HG03520 (cell line): Measurements from ENCODE around the gene PRELID2.
"Not testable (repeated sequence)": the region's sequence is repeated elsewhere in the genome, so short reads cannot be mapped to it uniquely, and the experiment has no call there.

ENCODE experiments used
- ATAC-seq: cut with Tn5 transposase; IDR thresholded peaks from one replicate; pipeline ENCODE4 v1.9.1; 2021; ENCODE audit warnings: mild to moderate bottlenecking, moderate library complexity; ENCODE audit not compliant: unreplicated experiment

The PRELID2 gene

GRCh38 chr5:145834917-145835847 lies at the start of gene PRELID2:
TSS of gene PRELID2 (minus strand) at chr5:145835342. CDS start at chr5:145835251, 91 bp downstream.
- ATAC-seq = peak; percentile 85

- ATAC-seq = no peak
These were observed 39.6 kb upstream of the PRELID2 start for GRCh38 chr5:145874765-145875164.

GRCh38 chr5:145872914-145873313 lies 37.8 kb upstream of the PRELID2 start, which contains the start of gene GRXCR2:
TSS of gene GRXCR2 (minus strand) at chr5:145873014. CDS start at chr5:145872968, 46 bp downstream.
- no peak for ATAC-seq

- ATAC-seq = no peak
These were observed 37.3 kb upstream of the PRELID2 start for GRCh38 chr5:145872486-145872885.

GRCh38 chr5:145869753-145870152 lies 34.6 kb upstream of the PRELID2 start:
- no peak for ATAC-seq

GRCh38 chr5:145867806-145868205 lies 32.7 kb upstream of the PRELID2 start:
- no peak for ATAC-seq

GRCh38 chr5:145864432-145864831 lies 29.3 kb upstream of the PRELID2 start:
- ATAC-seq = not testable (repeated sequence)

GRCh38 chr5:145863003-145863402 lies 27.9 kb upstream of the PRELID2 start:
- ATAC-seq = no peak

- peak; percentile 43 for ATAC-seq
These were observed 24.8 kb upstream of the PRELID2 start for GRCh38 chr5:145859897-145860296.

GRCh38 chr5:145859453-145859852 lies 24.3 kb upstream of the PRELID2 start:
- ATAC-seq = no peak

- no peak for ATAC-seq
These were observed 23.8 kb upstream of the PRELID2 start for GRCh38 chr5:145858959-145859358.

- ATAC-seq = peak; percentile 48
These were observed 21.2 kb upstream of the PRELID2 start for GRCh38 chr5:145856285-145856818.

- no peak for ATAC-seq
These were observed 20.7 kb upstream of the PRELID2 start for GRCh38 chr5:145855763-145856267.

GRCh38 chr5:145854651-145855258 lies 19.6 kb upstream of the PRELID2 start:
- no peak for ATAC-seq

GRCh38 chr5:145853781-145854376 lies 18.7 kb upstream of the PRELID2 start:
- no peak for ATAC-seq

- no peak for ATAC-seq
These were observed 17.8 kb upstream of the PRELID2 start for GRCh38 chr5:145852990-145853389.

- ATAC-seq = no peak
These were observed 13.7 kb upstream of the PRELID2 start for GRCh38 chr5:145848854-145849253.

- ATAC-seq = no peak
These were observed 12.7 kb upstream of the PRELID2 start for GRCh38 chr5:145847499-145848497.

GRCh38 chr5:145846081-145846480 lies 10.9 kb upstream of the PRELID2 start:
- no peak for ATAC-seq

GRCh38 chr5:145841299-145841698 lies 6.2 kb upstream of the PRELID2 start:
- no peak for ATAC-seq
